Astrocyte (in vitro differentiated cells and primary cell): ENCODE measurements around the gene KDM3B. TPM values are rescaled to one million over a fixed set of nuclear protein-coding genes. Genes with fewer than 3 reads are reported as not detected.

ENCODE experiments used
- DNase-seq: peaks from one replicate; pipeline ENCODE4 v3.0.0-alpha.2; 2010; ENCODE audit warnings: low read depth
- FAIRE-seq: peaks from 2 replicates; lab custom pipeline; 2011; peaks lifted over from hg19 to GRCh38; lab: Jason Lieb, UNC
- H2AFZ ChIP-seq: 2 replicates; pipeline ENCODE4 v1.6.0; 2012; ENCODE audit warnings: low read depth, low read length, inconsistent platforms
- H3K27ac ChIP-seq: 2 replicates; pipeline ENCODE4 v1.5.1; 2011; ENCODE audit warnings: low read depth, low read length, inconsistent platforms
- H3K27me3 ChIP-seq: 2 replicates; pipeline ENCODE4 v1.6.0; 2011; ENCODE audit warnings: low read length, inconsistent platforms; ENCODE audit not compliant: insufficient read depth
- H3K36me3 ChIP-seq: 2 replicates; pipeline ENCODE4 v1.5.1; 2011; ENCODE audit warnings: low read length, inconsistent platforms; ENCODE audit not compliant: insufficient read depth
- H3K4me1 ChIP-seq: 2 replicates; pipeline ENCODE4 v1.5.1; 2011; ENCODE audit warnings: low read length, inconsistent platforms; ENCODE audit not compliant: insufficient read depth
- H3K4me2 ChIP-seq: 2 replicates; pipeline ENCODE4 v1.6.0; 2012; ENCODE audit warnings: low read length, inconsistent platforms
- H3K4me3 ChIP-seq: 2 replicates; pipeline ENCODE4 v1.5.1; 2011; ENCODE audit warnings: low read depth, mild to moderate bottlenecking, low read length, inconsistent platforms; ENCODE audit not compliant: insufficient read depth
- H3K79me2 ChIP-seq: 2 replicates; pipeline ENCODE4 v1.6.0; 2012; ENCODE audit warnings: mild to moderate bottlenecking, low read length, inconsistent platforms; ENCODE audit not compliant: insufficient read depth
- H3K9ac ChIP-seq: 2 replicates; pipeline ENCODE4 v1.6.0; 2012; ENCODE audit warnings: mild to moderate bottlenecking, low read length, inconsistent platforms
- H3K9me3 ChIP-seq: 2 replicates; pipeline ENCODE4 v1.5.1; 2012; ENCODE audit warnings: low read depth, mild to moderate bottlenecking, low read length, inconsistent platforms; ENCODE audit not compliant: insufficient read depth
- H4K20me1 ChIP-seq: 2 replicates; pipeline ENCODE4 v1.6.0; 2012; ENCODE audit warnings: low read length, inconsistent platforms; ENCODE audit not compliant: insufficient read depth
- H3K27ac Mint-ChIP-seq: one replicate; pipeline ENCODE4 v1.8.0; 2021; ENCODE audit warnings: mild to moderate bottlenecking, mixed read lengths; ENCODE audit not compliant: unreplicated experiment
- H3K27me3 Mint-ChIP-seq: one replicate; pipeline ENCODE4 v1.8.0; 2021; ENCODE audit warnings: low read depth, mixed read lengths; ENCODE audit not compliant: unreplicated experiment
- H3K36me3 Mint-ChIP-seq: one replicate; pipeline ENCODE4 v1.8.0; 2021; ENCODE audit warnings: low read depth, mixed read lengths; ENCODE audit not compliant: unreplicated experiment
- H3K4me1 Mint-ChIP-seq: one replicate; pipeline ENCODE4 v1.8.0; 2021; ENCODE audit warnings: low read depth, mixed read lengths; ENCODE audit not compliant: unreplicated experiment
- H3K4me3 Mint-ChIP-seq: one replicate; pipeline ENCODE4 v1.8.0; 2021; ENCODE audit warnings: mild to moderate bottlenecking, moderate library complexity, mixed read lengths; ENCODE audit not compliant: unreplicated experiment
- H3K9me3 Mint-ChIP-seq: one replicate; pipeline ENCODE4 v1.8.0; 2021; ENCODE audit warnings: mild to moderate bottlenecking, mixed read lengths; ENCODE audit not compliant: unreplicated experiment
- CTCF ChIP-seq: IDR thresholded peaks from 2 replicates; pipeline ENCODE4 v1.5.1; 2011; ENCODE audit warnings: low read depth, mild to moderate bottlenecking, inconsistent platforms, low read length, moderate library complexity; ENCODE audit not compliant: insufficient read depth
- EZH2 ChIP-seq: IDR thresholded peaks from 2 replicates; pipeline ENCODE4 v1.6.1; 2012; ENCODE audit warnings: mild to moderate bottlenecking, low read length, inconsistent platforms; ENCODE audit not compliant: insufficient read depth
- total RNA-seq: library from RNA; stranded (reverse); gene quantifications from 2 replicates; pipeline ENCODE4 v1.2.1, GENCODE V29; 2021

Gene KDM3B
- total RNA-seq, 1 donor from 2014 or later: 48.6 TPM

- TF ChIP-seq EZH2 (no peak), CTCF (no peak)
- Histone ChIP-seq H3K27ac (no peak overlapping the region), H4K20me1 (peaks cover 39% of the 10 kb centered on the region), H2AFZ (no peak overlapping the region), H3K9ac (no peak overlapping the region), H3K9me3 (no peaks in the 10 kb centered on the region), H3K4me3 (no peak overlapping the region), H3K4me2 (no peak overlapping the region), H3K36me3 (peaks cover 3% of the 10 kb centered on the region), H3K27me3 (no peaks in the 10 kb centered on the region), H3K4me1 (no peaks in the 10 kb centered on the region), H3K79me2 (peaks cover 49% of the 10 kb centered on the region)
- Mint-ChIP-seq H3K27ac (no peak overlapping the region), H3K9me3 (no peaks in the 10 kb centered on the region), H3K27me3 (no peaks in the 10 kb centered on the region), H3K4me3 (no peak overlapping the region), H3K4me1 (peaks cover 18% of the 10 kb centered on the region), H3K36me3 (peaks cover 2% of the 10 kb centered on the region)
- FAIRE-seq: no peak
- DNase-seq: no peak
These were observed 20.2 kb downstream of the KDM3B start for GRCh38 chr5:138372653-138373052.

GRCh38 chr5:138382347-138382746 is 29.9 kb downstream of the KDM3B start:
- peaks cover 10% of the 10 kb centered on the region for H3K4me1 ChIP-seq
- H3K27ac ChIP-seq: no peak overlapping the region
- H4K20me1 ChIP-seq: no peaks in the 10 kb centered on the region
- Mint-ChIP-seq H3K27me3 (no peaks in the 10 kb centered on the region), H3K4me1 (no peaks in the 10 kb centered on the region), H3K27ac (no peak overlapping the region), H3K4me3 (no peak overlapping the region), H3K9me3 (no peaks in the 10 kb centered on the region), H3K36me3 (peaks cover 9% of the 10 kb centered on the region)
- no peaks in the 10 kb centered on the region for H3K27me3 ChIP-seq
- FAIRE-seq (no peak), DNase-seq (no peak)
- no peaks in the 10 kb centered on the region for H3K79me2 ChIP-seq
- H2AFZ ChIP-seq: no peak overlapping the region
- H3K4me3 ChIP-seq: no peak overlapping the region
- TF ChIP-seq CTCF: no peak
- no peak for TF ChIP-seq EZH2
- peaks cover 34% of the 10 kb centered on the region for H3K36me3 ChIP-seq
- H3K4me2 ChIP-seq: no peak overlapping the region
- no peak overlapping the region for H3K9ac ChIP-seq
- no peaks in the 10 kb centered on the region for H3K9me3 ChIP-seq

- Histone ChIP-seq H3K9ac (peak overlapping the region; percentile 6), H3K27ac (no peak overlapping the region), H3K4me3 (no peak overlapping the region), H2AFZ (peak overlapping the region; percentile 18), H3K79me2 (no peaks in the 10 kb centered on the region), H3K4me1 (peaks cover 10% of the 10 kb centered on the region), H3K9me3 (no peaks in the 10 kb centered on the region), H3K27me3 (no peaks in the 10 kb centered on the region), H4K20me1 (no peaks in the 10 kb centered on the region), H3K4me2 (no peak overlapping the region), H3K36me3 (peaks cover 20% of the 10 kb centered on the region)
- TF ChIP-seq CTCF (no peak), EZH2 (no peak)
- FAIRE-seq: no peak
- no peaks in the 10 kb centered on the region for H3K9me3 Mint-ChIP-seq
- H3K27ac Mint-ChIP-seq: no peak overlapping the region
- H3K4me1 Mint-ChIP-seq: no peaks in the 10 kb centered on the region
- DNase-seq: peak; percentile 67
- no peaks in the 10 kb centered on the region for H3K27me3 Mint-ChIP-seq
- H3K36me3 Mint-ChIP-seq: peaks cover 9% of the 10 kb centered on the region
- no peak overlapping the region for H3K4me3 Mint-ChIP-seq
These were observed 33.2 kb downstream of the KDM3B start for GRCh38 chr5:138385660-138386059.
